HepG2 (cell line): ENCODE results near the gene ALDH3A2. TPM values are rescaled to one million over a fixed set of nuclear protein-coding genes. Genes with fewer than 3 reads are reported as not detected.

Experiments
- ATAC-seq: fragments of 200-7000 bp; cut with Tn5 transposase; 3 replicates; pipeline ENCODE4 v1.9.1; 2020; ENCODE audit warnings: mild to moderate bottlenecking, moderate library complexity
- BruUV-seq: library from RNA; stranded (reverse); fragments of 400-500 nt; replicated peaks from 2 replicates; lab custom pipeline; 2021; lab: Mats Ljungman, UMichigan
- CTCF ChIA-PET: fragments of 300-600 bp; formaldehyde crosslinking; extraction: SDS; loops from one replicate; lab custom pipeline; 2021; ENCODE audit warnings: low total read pairs, inconsistent platforms, low intra/inter-chr PET ratio; lab: Yijun Ruan, JAX
- POLR2A ChIA-PET: fragments of 350-600 bp; sonication (Branson Sonifier 250); formaldehyde crosslinking; loops from one replicate; lab custom pipeline; 2020; ENCODE audit warnings: antibody characterized with exemption, inconsistent platforms; lab: Yijun Ruan, JAX
- DNase-seq: peaks from one replicate; pipeline ENCODE4 v3.0.0-alpha.2; 2015; ENCODE audit warnings: low spot score
- FAIRE-seq: peaks from 3 replicates; lab custom pipeline; 2011; peaks lifted over from hg19 to GRCh38; lab: Jason Lieb, UNC
- H2AFZ ChIP-seq: one replicate; pipeline ENCODE4 v1.6.1; 2011; ENCODE audit warnings: low read length, inconsistent platforms
- H3K27ac ChIP-seq: fragments of 300-600 bp; 3 replicates; pipeline ENCODE4 v1.8.0; 2011; ENCODE audit warnings: mixed run types, mild to moderate bottlenecking, mixed read lengths, low read length, inconsistent platforms; ENCODE audit not compliant: insufficient read depth; ENCODE audit errors: extremely low read length
- H3K27me3 ChIP-seq, 2 experiments: fragments of 200-600 bp in 1 of 2; 2 replicates in 1 of 2; 3 replicates in 1 of 2; pipeline versions ENCODE4 v1.6.0 to v1.8.0; 2011; ENCODE audit warnings: low read length in 2 of 2, mild to moderate bottlenecking in 2 of 2, moderate library complexity in 2 of 2, inconsistent platforms in 1 of 2; ENCODE audit not compliant: insufficient read depth in 2 of 2, control insufficient read depth in 1 of 2
- H3K36me3 ChIP-seq, 2 experiments: fragments of 200-600 bp in 1 of 2; replicated peaks in 1 of 2; 2 replicates in 1 of 2; 3 replicates in 1 of 2; pipeline versions ENCODE4 v1.5.1 to v1.8.0; 2011; ENCODE audit warnings: low read length in 2 of 2, inconsistent platforms in 1 of 2; ENCODE audit not compliant: insufficient read depth in 2 of 2, control insufficient read depth in 1 of 2
- H3K4me1 ChIP-seq: 2 replicates; pipeline ENCODE4 v1.5.1; 2012; ENCODE audit warnings: low read length, inconsistent platforms; ENCODE audit not compliant: insufficient read depth
- H3K4me2 ChIP-seq: 2 replicates; pipeline ENCODE4 v1.6.0; 2011; ENCODE audit warnings: low read depth, low read length, inconsistent platforms
- H3K4me3 ChIP-seq, 3 experiments: fragments of 200-600 bp in 1 of 3; sonication (generic), shearing (Covaris generic) in 1 of 3; replicated peaks in 1 of 3; 2 replicates each; pipeline ENCODE4 v1.5.1; 2011 to 2016; ENCODE audit warnings: low read length in 3 of 3, inconsistent platforms in 2 of 3, low read depth in 2 of 3, mild to moderate bottlenecking in 2 of 3, control low read depth in 1 of 3, mixed read lengths in 1 of 3; ENCODE audit not compliant: insufficient read depth in 1 of 3
- H3K79me2 ChIP-seq: one replicate; pipeline ENCODE4 v1.6.1; 2011; ENCODE audit warnings: low read length, inconsistent platforms; ENCODE audit not compliant: insufficient read depth
- H3K9ac ChIP-seq: 2 replicates; pipeline ENCODE4 v1.6.0; 2011; ENCODE audit warnings: mild to moderate bottlenecking, low read depth, low read length, inconsistent platforms; ENCODE audit not compliant: insufficient read depth
- H3K9me3 ChIP-seq: 2 replicates; pipeline ENCODE4 v1.5.1; 2012; ENCODE audit warnings: mild to moderate bottlenecking, low read length
- H4K20me1 ChIP-seq: 2 replicates; pipeline ENCODE4 v1.6.0; 2011; ENCODE audit warnings: inconsistent platforms, mild to moderate bottlenecking, low read length, moderate library complexity; ENCODE audit not compliant: insufficient read depth
- CBX2 ChIP-seq, 2 experiments: fragments of 200-600 bp in 1 of 2; sonication (generic); formaldehyde crosslinking in 1 of 2; IDR thresholded peaks; 2 replicates each; pipeline versions ENCODE4 v1.7.0 to v1.8.1; 2018 to 2022; ENCODE audit warnings: low read depth in 2 of 2, low read length in 1 of 2, mild to moderate bottlenecking in 1 of 2, missing genetic modification reagents in 1 of 2
- FOSL2 ChIP-seq: sonication (generic); formaldehyde crosslinking; IDR thresholded peaks from 2 replicates; pipeline ENCODE4 v1.4.0; 2020; ENCODE audit warnings: missing genetic modification reagents
- GTF2F1 ChIP-seq: fragments of 150-350 bp; IDR thresholded peaks from 2 replicates; pipeline ENCODE4 v1.6.1; 2014; ENCODE audit warnings: low read length
- IRF2 ChIP-seq: IDR thresholded peaks from 2 replicates; pipeline ENCODE4 v1.6.1; 2018; ENCODE audit warnings: missing genetic modification reagents, missing compliant biosample characterization
- JDP2 ChIP-seq: sonication (generic); formaldehyde crosslinking; IDR thresholded peaks from 2 replicates; pipeline ENCODE4 v1.8.1; 2022; ENCODE audit warnings: missing genetic modification reagents, borderline replicate concordance
- SP140L ChIP-seq: sonication (generic); formaldehyde crosslinking; IDR thresholded peaks from 2 replicates; pipeline ENCODE4 v1.4.0; 2020; ENCODE audit warnings: missing genetic modification reagents, borderline replicate concordance
- SRSF1 ChIP-seq: fragments of 200-400 bp; formaldehyde crosslinking; optimal IDR thresholded peaks from 2 replicates; pipeline ENCODE3; 2017; ENCODE audit warnings: mild to moderate bottlenecking, low read depth, low read length, moderate library complexity
- YEATS2 ChIP-seq: sonication (generic); formaldehyde crosslinking; IDR thresholded peaks from 2 replicates; pipeline ENCODE4 v1.4.0; 2020; ENCODE audit warnings: missing genetic modification reagents, borderline replicate concordance
- ZNF143 ChIP-seq: sonication (generic); formaldehyde crosslinking; IDR thresholded peaks from 2 replicates; pipeline ENCODE4 v1.4.0; 2020; ENCODE audit warnings: missing genetic modification reagents
- ZNF546 ChIP-seq: sonication (generic); formaldehyde crosslinking; conservative IDR thresholded peaks from 2 replicates; pipeline ENCODE4 v1.8.1; 2023; ENCODE audit warnings: mild to moderate bottlenecking, missing genetic modification reagents
- ZNF552 ChIP-seq: sonication (generic); formaldehyde crosslinking; IDR thresholded peaks from 2 replicates; pipeline ENCODE4 v1.9.0; 2022; ENCODE audit warnings: missing genetic modification reagents, mild to moderate bottlenecking, borderline replicate concordance
- ZNF75D ChIP-seq: sonication (generic); formaldehyde crosslinking; IDR thresholded peaks from 2 replicates; pipeline ENCODE4 v1.8.1; 2023; ENCODE audit warnings: missing genetic modification reagents, mild to moderate bottlenecking, borderline replicate concordance
- ZNF777 ChIP-seq: sonication (generic); formaldehyde crosslinking; IDR thresholded peaks from 2 replicates; pipeline ENCODE4 v1.4.0; 2020; ENCODE audit warnings: missing genetic modification reagents
- WGBS: methylation state at CpG from one replicate; pipeline ENCODE4 v1.1.6; 2017; ENCODE audit warnings: low lambda C conversion rate; 5-methylcytosine and 5-hydroxymethylcytosine counted together
- in situ Hi-C: cut with HindIII; loops from 2 replicates; pipeline ENCODE4 v1.10.0; 2017; ENCODE audit warnings: low pct_unique_long_range_greater_than_20kb; ENCODE audit not compliant: extremely low pct_ligation_motif_present
- intact Hi-C: fragments of 100-400 bp; cut with micrococcal nuclease; formaldehyde crosslinking; loops from one replicate; pipeline ENCODE4 v1.10.0; 2022; ENCODE audit not compliant: unreplicated experiment
- polyA plus RNA-seq, 8 experiments: library from polyadenylated mRNA; depleted of rRNA in 3 of 8; stranded (reverse) in 7 of 8; unstranded in 1 of 8; fragments of >200 nt; fragmentation: Illumina TruSeq in 4 of 8; extraction: Trizol in 4 of 8; gene quantifications; 2 replicates each; pipeline versions ENCODE4 v1.2.1 to v1.2.3, GENCODE V29; 2011 to 2016; ENCODE audit warnings: low read depth in 4 of 8, missing spikeins in 1 of 8, mixed read lengths in 1 of 8; ENCODE audit not compliant: insufficient read depth in 1 of 8
- total RNA-seq, 5 experiments: library from RNA; depleted of rRNA; stranded (reverse); fragments of >200 nt; fragmentation: Illumina TruSeq; extraction: Trizol; gene quantifications; 2 replicates each; pipeline ENCODE4 v1.2.3, GENCODE V29; 2016; ENCODE audit warnings: low read depth in 1 of 5
- TF ChIP-seq, protein P1 (sequence below): sonication (generic); formaldehyde crosslinking; IDR thresholded peaks from 2 replicates; pipeline ENCODE4 v1.4.0; 2020; ENCODE audit warnings: missing genetic modification reagents
- TF ChIP-seq, protein P2 (sequence below): IDR thresholded peaks from 2 replicates; pipeline ENCODE4 v1.6.1; 2012; ENCODE audit warnings: inconsistent platforms
- TF ChIP-seq, protein P3 (sequence below): sonication (generic); formaldehyde crosslinking; IDR thresholded peaks from 2 replicates; pipeline ENCODE4 v1.5.0; 2020; ENCODE audit warnings: mild to moderate bottlenecking, missing genetic modification reagents

ALDH3A2 gene
- total and polyA plus RNA-seq, 2 of the 13 experiments (the other 11 are each of a cell fraction or from before 2014, with no cell fraction given): 80.8 to 180 TPM

DNA sequence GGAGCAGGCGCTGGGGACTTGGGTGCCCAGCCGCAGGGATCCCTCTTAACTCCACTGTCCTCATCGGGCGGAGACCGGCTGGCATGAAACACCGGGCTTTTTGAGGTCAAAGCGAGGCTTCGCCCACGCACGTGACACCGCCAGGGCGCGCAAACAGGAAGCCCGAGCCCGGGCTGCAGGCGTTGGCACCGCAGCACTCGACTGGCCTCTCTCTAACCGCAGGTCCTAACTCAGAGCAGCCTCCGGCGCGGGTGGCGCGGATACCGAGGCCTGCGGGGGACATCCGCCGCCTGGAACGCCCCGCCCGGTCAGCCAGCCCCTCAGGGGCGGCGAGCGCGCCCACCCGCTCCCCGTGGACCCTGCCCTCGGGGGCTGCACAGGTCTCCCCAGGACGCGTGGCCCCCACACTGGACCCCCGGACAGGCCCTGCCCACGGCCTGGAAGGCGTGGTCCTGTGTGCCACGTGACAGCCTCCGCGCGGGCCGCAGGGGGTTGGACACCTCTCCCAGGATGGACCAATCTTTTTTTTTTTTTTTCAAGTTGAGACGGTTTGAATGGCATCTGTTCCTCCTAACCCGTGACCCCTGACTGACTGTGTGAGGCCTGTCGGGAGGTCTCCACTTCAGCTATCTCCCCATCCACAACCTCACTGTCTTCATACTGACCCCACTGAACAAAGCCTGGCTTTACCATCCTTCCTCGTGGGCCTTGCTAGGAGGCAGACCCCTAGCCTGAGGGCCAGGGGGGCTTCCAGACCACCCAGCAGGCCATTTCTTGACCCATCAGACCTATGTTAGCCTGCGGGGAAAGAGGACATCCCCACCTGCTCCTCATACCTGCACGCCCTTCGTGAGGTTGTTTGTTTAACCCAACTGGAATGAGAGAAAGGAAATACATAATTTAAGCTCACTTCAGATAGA lies 76.2 kb downstream of the ALDH3A2 start:
- WGBS: 90% methylated on average over 35 of the region's 55 CpGs
- no peak for ATAC-seq
- H3K36me3 ChIP-seq: no peaks in the 10 kb centered on the region
- in situ Hi-C loops: loop anchor here (25.0 kb wide), 1 partner anchor 212 kb away; no protein-coding TSS in a partner anchor
- intact Hi-C loops: loop anchor here (10.0 kb wide), 1 partner anchor 80 kb away; the partner anchor contains the start of gene ALDH3A2
- no peak overlapping the region for H3K9ac ChIP-seq
- no TSS peak for BruUV-seq
- H3K4me3 ChIP-seq: no peak overlapping the region
- no peaks in the 10 kb centered on the region for H3K27me3 ChIP-seq
- CTCF ChIA-PET: no interaction called here
- POLR2A ChIA-PET: no interaction called here
- H3K4me2 ChIP-seq: no peak overlapping the region
- TF ChIP-seq, protein P1, sequence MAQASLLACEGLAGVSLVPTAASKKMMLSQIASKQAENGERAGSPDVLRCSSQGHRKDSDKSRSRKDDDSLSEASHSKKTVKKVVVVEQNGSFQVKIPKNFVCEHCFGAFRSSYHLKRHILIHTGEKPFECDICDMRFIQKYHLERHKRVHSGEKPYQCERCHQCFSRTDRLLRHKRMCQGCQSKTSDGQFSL: no peak
- no peak for TF ChIP-seq ZNF546 (CRISPR knock-in tag)
- no peak for TF ChIP-seq YEATS2 (CRISPR knock-in tag)
- TF ChIP-seq CBX2 (IDR thresholded peaks at IDR 0.05; ENCODE audit: low read depth, low read length): no peak
- TF ChIP-seq CBX2 (CRISPR knock-in tag; IDR thresholded peaks at IDR 0.05; ENCODE audit: low read depth): no peak
- no peak for TF ChIP-seq IRF2
- TF ChIP-seq, protein P2, sequence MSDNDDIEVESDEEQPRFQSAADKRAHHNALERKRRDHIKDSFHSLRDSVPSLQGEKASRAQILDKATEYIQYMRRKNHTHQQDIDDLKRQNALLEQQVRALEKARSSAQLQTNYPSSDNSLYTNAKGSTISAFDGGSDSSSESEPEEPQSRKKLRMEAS: no peak
- TF ChIP-seq SP140L (CRISPR knock-in tag): no peak
- TF ChIP-seq ZNF777 (CRISPR knock-in tag): no peak
- TF ChIP-seq SRSF1: no peak
- TF ChIP-seq FOSL2 (CRISPR knock-in tag): no peak
- TF ChIP-seq JDP2: no peak
- TF ChIP-seq ZNF552 (CRISPR knock-in tag): no peak
- no peak for TF ChIP-seq GTF2F1
- TF ChIP-seq ZNF143 (CRISPR knock-in tag): no peak
- no peak for TF ChIP-seq ZNF75D (CRISPR knock-in tag)
- TF ChIP-seq, protein P3, sequence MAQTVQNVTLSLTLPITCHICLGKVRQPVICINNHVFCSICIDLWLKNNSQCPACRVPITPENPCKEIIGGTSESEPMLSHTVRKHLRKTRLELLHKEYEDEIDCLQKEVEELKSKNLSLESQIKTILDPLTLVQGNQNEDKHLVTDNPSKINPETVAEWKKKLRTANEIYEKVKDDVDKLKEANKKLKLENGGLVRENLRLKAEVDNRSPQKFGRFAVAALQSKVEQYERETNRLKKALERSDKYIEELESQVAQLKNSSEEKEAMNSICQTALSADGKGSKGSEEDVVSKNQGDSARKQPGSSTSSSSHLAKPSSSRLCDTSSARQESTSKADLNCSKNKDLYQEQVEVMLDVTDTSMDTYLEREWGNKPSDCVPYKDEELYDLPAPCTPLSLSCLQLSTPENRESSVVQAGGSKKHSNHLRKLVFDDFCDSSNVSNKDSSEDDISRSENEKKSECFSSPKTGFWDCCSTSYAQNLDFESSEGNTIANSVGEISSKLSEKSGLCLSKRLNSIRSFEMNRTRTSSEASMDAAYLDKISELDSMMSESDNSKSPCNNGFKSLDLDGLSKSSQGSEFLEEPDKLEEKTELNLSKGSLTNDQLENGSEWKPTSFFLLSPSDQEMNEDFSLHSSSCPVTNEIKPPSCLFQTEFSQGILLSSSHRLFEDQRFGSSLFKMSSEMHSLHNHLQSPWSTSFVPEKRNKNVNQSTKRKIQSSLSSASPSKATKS: no peak
- no peak for DNase-seq
- H4K20me1 ChIP-seq: no peaks in the 10 kb centered on the region
- FAIRE-seq: no peak
- H3K4me1 ChIP-seq: peaks cover 54% of the 10 kb centered on the region
- no peak overlapping the region for H3K27ac ChIP-seq
- no peaks in the 10 kb centered on the region for H3K79me2 ChIP-seq
- no peaks in the 10 kb centered on the region for H3K9me3 ChIP-seq
- no peak overlapping the region for H2AFZ ChIP-seq
